Measurements from ENCODE around the gene TXNDC2. TPM values are rescaled to one million over a fixed set of nuclear protein-coding genes. Genes with fewer than 3 reads are reported as not detected.

The TXNDC2 gene
- total and polyA plus RNA-seq, 2 of the 4 experiments (the other 2 are of a cell fraction): 0.18 TPM; not detected in 1

DNA sequence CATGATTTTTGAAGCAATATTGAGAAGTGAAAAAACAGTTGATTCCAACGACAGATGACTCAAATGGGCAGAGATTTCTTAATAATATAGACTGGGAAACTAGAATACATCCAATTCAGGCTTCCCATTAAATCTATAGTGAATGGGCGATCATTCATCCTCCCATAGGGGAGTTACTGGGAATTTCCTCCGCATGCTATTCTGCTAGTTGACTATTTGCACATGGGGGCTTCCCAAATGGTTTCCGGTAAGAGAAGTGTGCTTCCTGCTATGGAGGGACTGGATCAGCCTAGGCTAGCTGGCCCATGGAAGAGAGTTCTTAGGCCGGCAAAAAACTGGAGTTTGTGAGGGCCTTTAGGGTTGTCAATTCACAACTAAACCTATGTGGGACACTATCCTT is 25.5 kb downstream of the TXNDC2 start:
- no peak overlapping the region for H2AFZ ChIP-seq (replicated peaks; ENCODE audit: low read length, poor library complexity)
- H3K27me3 ChIP-seq (ENCODE audit: control insufficient read depth, insufficient read depth, low read length): no peaks in the 10 kb centered on the region
- H4K5ac ChIP-seq (ENCODE audit: low read depth, low read length): no peak overlapping the region
- in situ Hi-C loops (cut with MboI; ENCODE audit: low sequenced_read_pairs): no loop called here
- no peaks in the 10 kb centered on the region for H3K4me1 ChIP-seq (ENCODE audit: control insufficient read depth, insufficient read depth, low read length)
- no peak overlapping the region for H2AK9ac ChIP-seq (replicated peaks; ENCODE audit: low read depth, low read length, poor library complexity)
- H3K56ac ChIP-seq (ENCODE audit: extremely low read depth, insufficient read depth, low read length): no peak overlapping the region
- no peak overlapping the region for H3K4ac ChIP-seq (ENCODE audit: low read depth, low read length)
- H3K4me2 ChIP-seq (ENCODE audit: low read depth, low read length): no peak overlapping the region
- no peak overlapping the region for H4K91ac ChIP-seq (ENCODE audit: insufficient read depth, low read depth, low read length)
- ChIA-PET POLR2A (ENCODE audit: unreplicated experiment) (no interaction called here), CTCF (no interaction called here)
- H3K9me3 ChIP-seq (ENCODE audit: control insufficient read depth, insufficient read depth, low read length): no peaks in the 10 kb centered on the region
- no peak overlapping the region for H2AK5ac ChIP-seq (ENCODE audit: low read depth, low read length)
- no peak overlapping the region for H3K18ac ChIP-seq (ENCODE audit: low read depth, low read length)
- dilution Hi-C loops (cut with HindIII; ENCODE audit: low sequenced_read_pairs, unreplicated experiment): no loop called here
- H3K27ac ChIP-seq (ENCODE audit: insufficient read depth, low read length): no peak overlapping the region
- no peak overlapping the region for H2BK120ac ChIP-seq (ENCODE audit: low read depth, low read length)
- H3K14ac ChIP-seq (replicated peaks; ENCODE audit: low read depth, low read length): no peak overlapping the region
- no peak overlapping the region for H2BK15ac ChIP-seq (ENCODE audit: low read depth, low read length)
- H3K9me1 ChIP-seq (ENCODE audit: insufficient read depth, low read length): peaks cover 1% of the 10 kb centered on the region; the same call in 1 of the 2 replicates
- H3K36me3 ChIP-seq (ENCODE audit: control insufficient read depth, insufficient read depth, low read length): no peaks in the 10 kb centered on the region
- H2BK20ac ChIP-seq (ENCODE audit: low read depth, low read length): no peak overlapping the region
- intact Hi-C loops (cut with micrococcal nuclease): loop anchor here (10.0 kb wide), 1 partner anchor 336 kb away; no protein-coding TSS in a partner anchor
- WGBS, 2 experiments (ENCODE audit: extremely low coverage in 2 of 2, insufficient read length in 1 of 2): 100% methylated on average over 1 of the region's 5 CpGs; no CpG with 5 or more reads in 1 of the 2 experiments
- no peak for TF ChIP-seq FOS (IDR thresholded peaks at IDR 0.05; ENCODE audit: low read depth, low read length)
- TF ChIP-seq NFE2L2 (IDR thresholded peaks at IDR 0.05; ENCODE audit: low read depth, low read length): no peak
- peaks cover 0 to 11% of the 10 kb centered on the region in 2 experiments; a peak in 1 of 4 replicates for H3K79me1 ChIP-seq (ENCODE audit: low read depth in 1 of 2, low read length in 2 of 2)
- H4K20me1 ChIP-seq (ENCODE audit: insufficient read depth, low read length): peaks cover 17% of the 10 kb centered on the region
- H4K8ac ChIP-seq (ENCODE audit: low read depth in 2 of 2, low read length in 2 of 2): no peak overlapping the region
- no TSS peak for BruUV-seq (replicated peaks)
- no peak overlapping the region for H3K23ac ChIP-seq (ENCODE audit: low read depth, low read length)
- DNase-seq: no peak
- H2BK5ac ChIP-seq (ENCODE audit: low read depth, low read length, poor library complexity, severe bottlenecking): no peak overlapping the region
- H3K9ac ChIP-seq (ENCODE audit: low read depth, low read length): no peak overlapping the region
- no peak for ATAC-seq (ENCODE audit: low read depth)
- H3K4me3 ChIP-seq (ENCODE audit: insufficient read depth, low read depth, low read length): no peak overlapping the region
